ENCODE data around the gene TMEM63C.

Gene TMEM63C

GRCh38 chr14:77256694-77257093, 75.1 kb downstream of the TMEM63C start:
- no peak for DNase-seq (ENCODE audit: low read depth in 2 of 2)

- no peak for DNase-seq (ENCODE audit: low read depth in 2 of 2)
Measured at GRCh38 chr14:77257700-77258099, 76.1 kb downstream of the TMEM63C start.

DNA sequence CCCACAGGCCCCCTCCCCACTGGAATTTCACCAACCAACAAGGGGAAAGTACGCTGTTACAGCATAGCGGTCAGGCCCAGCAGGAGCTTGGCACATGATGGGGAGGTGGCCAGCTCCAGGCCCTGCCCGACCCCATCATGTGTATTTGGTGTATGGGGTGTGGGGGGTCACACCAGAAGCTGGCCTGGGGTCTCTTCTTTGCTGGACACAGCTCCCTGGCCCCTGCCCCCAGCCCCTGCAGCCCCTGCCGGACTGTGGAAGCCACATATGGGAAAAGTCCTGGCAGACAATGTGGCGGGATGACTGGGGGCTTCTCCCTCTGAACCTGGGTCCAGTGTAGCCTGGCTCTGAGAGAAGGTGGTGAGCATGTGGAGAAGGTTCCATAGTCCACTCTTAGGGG, 77.0 kb downstream of the TMEM63C start:
- no peak for DNase-seq (ENCODE audit: low read depth in 2 of 2)

GRCh38 chr14:77259025-77259715, 77.6 kb downstream of the TMEM63C start:
- DNase-seq (ENCODE audit: low read depth in 2 of 2): no peak

DNA sequence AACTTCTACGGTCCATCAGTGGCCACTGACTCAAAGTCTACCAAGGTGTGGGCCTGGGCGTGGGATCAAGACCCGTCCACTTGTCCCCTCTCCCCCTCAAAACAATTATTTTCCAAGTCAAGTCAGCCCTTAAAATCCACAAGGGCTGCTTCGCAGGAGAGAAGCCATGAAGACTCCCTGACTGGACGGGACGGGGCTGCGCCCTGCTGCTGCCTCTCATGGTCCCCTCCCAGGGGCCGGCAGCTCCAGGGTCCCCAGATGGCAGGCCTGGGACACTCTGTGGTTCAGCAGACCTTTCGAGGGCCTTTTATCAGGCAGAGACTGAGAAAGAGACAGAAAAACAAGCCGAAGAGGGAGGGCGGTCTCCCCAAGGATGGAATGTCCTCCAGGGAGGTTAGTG, 78.6 kb downstream of the TMEM63C start:
- no peak for DNase-seq (ENCODE audit: low read depth in 2 of 2)

DNA sequence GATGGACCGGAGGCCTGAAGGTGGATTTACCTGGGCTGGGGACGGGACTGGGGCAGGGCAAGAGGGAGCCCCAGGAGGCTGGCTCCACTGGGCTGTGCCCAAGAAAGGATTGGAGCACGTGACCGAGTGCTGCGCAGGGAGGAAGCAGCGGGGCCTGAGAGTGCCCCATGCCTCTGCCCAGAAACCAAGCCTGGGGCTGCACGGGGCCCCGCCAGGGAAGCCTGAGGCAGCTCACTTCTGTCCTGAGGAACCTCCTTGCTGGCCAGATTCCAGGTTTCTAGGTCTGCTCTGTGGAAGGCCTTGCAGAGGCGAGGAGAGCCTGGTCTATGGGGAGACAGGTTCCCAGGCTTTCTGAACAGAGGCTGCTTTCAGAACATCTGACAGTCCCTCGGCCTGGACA, 79.0 kb downstream of the TMEM63C start:
- no peak for DNase-seq (ENCODE audit: low read depth in 2 of 2)

- no peak for DNase-seq (ENCODE audit: low read depth in 2 of 2)
Measured at GRCh38 chr14:77264466-77265186, 83.0 kb downstream of the TMEM63C start.

GRCh38 chr14:77265187-77265515, 83.6 kb downstream of the TMEM63C start:
- DNase-seq (ENCODE audit: low read depth in 2 of 2): no peak

- no peak for DNase-seq (ENCODE audit: low read depth in 2 of 2)
Measured at GRCh38 chr14:77265561-77266335, 84.2 kb downstream of the TMEM63C start.

- DNase-seq (ENCODE audit: low read depth in 2 of 2): no peak
Measured at GRCh38 chr14:77266336-77266735, 84.7 kb downstream of the TMEM63C start.

DNA sequence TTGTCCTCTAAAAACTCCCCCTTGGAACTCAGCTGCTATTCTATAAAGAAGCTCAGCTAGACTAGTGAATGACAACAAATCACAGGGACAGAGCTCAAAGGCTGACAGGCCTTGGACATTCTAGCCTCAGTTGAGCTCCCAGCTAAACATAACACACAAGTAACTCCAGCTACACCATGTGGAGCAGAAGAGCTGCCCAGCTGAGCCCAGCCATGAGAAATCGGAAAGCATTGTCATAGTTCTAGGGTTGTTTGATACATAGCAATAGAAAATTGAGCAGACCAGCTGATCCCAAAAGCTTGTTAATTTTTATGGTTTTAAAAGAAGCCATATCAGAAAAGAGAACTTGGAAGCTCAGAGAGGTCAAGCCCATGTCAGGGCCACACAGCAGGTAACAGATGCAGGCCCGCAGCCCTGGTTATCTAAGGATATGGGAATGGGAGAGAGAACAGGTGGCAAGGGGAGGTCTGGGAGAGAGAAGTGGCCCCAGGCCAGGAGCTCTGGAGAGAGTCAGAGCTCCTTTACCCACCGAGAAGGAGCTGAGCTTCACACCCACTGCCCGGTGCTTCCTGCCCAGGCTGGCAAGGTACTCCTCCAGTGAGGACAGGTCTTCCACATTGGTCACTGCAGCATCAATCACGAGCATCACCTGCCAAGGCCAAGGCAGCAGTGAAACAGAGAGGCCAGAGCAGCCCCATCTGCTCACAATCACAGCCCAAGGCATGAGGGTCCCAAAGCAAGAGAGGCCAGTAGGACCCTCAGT, 86.5 kb downstream of the TMEM63C start:
- no peak for DNase-seq (ENCODE audit: low read depth in 2 of 2)

- DNase-seq (ENCODE audit: low read depth in 2 of 2): no peak
Measured at GRCh38 chr14:77268989-77269600, 87.5 kb downstream of the TMEM63C start.

DNA sequence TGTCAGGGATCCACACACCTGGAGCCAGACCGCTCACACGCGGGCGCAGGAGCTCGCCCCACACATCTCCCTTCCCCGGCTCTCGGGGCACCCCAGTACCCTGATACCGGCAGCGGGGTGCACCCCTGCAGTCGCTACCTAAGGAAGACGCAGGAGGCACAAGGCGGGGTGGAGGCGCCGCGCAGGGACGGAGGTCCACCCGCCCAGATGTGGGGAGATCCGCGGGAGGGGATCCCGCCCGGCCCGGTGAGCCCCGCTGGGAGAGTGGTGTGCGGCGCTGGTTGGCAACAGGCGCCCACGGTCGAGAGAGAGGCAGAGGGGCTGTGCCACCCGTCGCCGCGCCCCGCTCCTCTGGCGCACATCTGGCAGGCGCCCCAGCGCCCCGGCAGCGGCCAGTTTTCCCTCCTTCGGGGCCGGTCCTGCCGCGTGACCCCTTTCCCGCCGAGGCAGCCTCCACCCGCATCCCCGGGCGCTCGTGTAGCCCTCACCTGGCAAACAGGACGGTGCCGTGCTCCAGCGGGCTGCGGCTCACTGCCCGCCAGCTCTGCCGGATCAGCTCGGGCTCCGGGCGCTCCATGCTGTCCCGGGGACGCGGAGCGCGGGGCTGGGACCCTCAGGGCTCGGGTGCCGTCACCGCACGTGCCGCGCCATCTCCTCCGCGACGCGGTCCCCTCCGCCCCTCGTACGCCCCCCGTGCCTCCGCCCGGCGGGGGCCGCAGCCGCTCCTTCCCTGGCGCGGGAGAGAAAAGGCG, 88.9 kb downstream of the TMEM63C start:
- DNase-seq (ENCODE audit: low read depth in 2 of 2): no peak

DNA sequence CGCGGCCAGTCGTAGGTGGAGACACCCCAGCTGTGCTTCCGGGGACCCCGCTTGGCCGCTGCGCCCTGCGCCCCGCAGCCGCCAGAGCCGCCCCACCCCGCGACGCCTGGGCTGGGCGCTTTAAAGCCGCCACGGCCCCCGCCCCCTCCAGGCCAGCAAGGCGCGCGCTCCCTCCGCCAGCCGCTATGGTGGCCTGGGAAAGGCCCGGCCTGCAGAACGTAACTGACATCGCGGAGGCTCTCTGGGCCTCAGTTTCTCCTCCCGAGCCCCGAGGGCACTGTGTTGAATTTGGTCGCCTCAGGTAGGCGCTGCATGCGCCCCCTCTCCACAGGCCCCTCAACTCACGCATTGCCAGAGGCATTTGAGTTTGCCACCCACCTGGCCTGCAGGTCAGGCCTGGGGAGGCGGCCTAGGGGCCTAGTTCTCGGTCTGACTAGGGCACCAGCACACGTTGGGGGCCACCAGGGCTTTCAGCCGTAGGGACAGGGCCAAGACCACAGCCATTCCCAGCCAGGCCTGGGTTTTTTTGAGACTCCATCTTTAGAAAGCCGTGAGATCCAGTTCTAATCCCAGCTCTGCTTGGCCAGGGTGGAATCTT, 89.6 kb downstream of the TMEM63C start, which contains the start of gene NGB:
Gene NGB (minus strand): TSS at position 94 of the 598 bp plus-strand sequence. CDS start 269 bp downstream, outside the sequence.
- no peak for DNase-seq (ENCODE audit: low read depth in 2 of 2)

GRCh38 chr14:77272261-77272660, 90.7 kb downstream of the TMEM63C start:
- no peak for DNase-seq (ENCODE audit: low read depth in 2 of 2)

GRCh38 chr14:77273796-77274195, 92.2 kb downstream of the TMEM63C start:
- no peak for DNase-seq (ENCODE audit: low read depth in 2 of 2)

DNA sequence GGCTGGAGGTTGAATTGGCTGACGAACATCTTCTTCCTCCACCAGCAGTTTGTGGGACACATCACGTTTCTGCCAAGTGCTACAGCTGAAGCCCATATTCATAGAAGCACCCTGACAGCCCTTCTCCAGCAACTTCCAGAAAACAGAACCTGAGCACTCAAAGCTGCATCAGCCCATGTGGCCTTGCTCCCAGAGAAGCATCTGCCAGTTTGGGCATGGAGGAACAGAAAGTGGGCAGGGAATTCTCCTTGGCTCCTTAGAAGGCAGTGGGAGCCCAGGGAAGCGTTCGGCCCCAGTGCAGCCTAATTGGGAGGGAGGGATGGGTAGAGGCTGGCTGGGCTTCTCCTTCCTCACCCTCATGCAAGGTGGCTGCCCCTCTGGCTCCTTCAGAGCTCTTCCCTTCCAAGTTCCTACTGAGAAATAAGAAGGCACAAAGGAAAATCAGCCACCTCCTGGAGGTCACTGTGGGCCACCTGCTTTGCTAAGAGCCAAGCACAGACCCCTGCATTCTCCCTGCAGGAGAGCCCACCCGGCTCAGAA, 93.5 kb downstream of the TMEM63C start:
- no peak for DNase-seq (ENCODE audit: low read depth in 2 of 2)

- no peak for DNase-seq (ENCODE audit: low read depth in 2 of 2)
Measured at GRCh38 chr14:77275601-77276017, 94.0 kb downstream of the TMEM63C start.

GRCh38 chr14:77276295-77276935, 94.8 kb downstream of the TMEM63C start:
- no peak for DNase-seq (ENCODE audit: low read depth in 2 of 2)

DNA sequence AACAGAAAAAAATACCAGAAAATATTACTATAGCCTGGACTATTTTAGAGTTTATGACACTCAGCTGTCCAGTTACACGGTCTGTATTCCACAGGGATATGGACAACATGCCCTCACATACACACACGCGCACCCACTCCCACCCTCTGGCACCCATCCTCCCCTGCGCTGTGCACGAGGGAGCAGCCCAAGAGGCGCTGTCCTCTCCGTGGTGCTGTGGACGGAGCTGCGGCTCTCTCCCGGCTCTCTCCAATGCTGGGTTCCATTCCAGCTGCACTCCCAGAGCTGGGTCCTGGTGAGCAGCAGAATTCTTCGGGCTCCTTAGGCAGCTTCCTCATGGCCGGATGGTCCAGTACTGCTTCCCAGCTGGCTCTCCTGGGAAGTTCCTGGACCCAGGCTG, 95.4 kb downstream of the TMEM63C start:
- DNase-seq (ENCODE audit: low read depth in 2 of 2): no peak

Data from stimulated activated CD4-positive, alpha-beta T cell treated with anti-CD3 and anti-CD28 coated beads, Interleukin-1b, Interleukin-23, amount 100 ng/mL, for 4 hours (primary cell).